CD4-positive, CD25-positive, alpha-beta regulatory T cell (primary cell): ENCODE measurements around the gene SLC12A4. TPM values are rescaled to one million over a fixed set of nuclear protein-coding genes. Genes with fewer than 3 reads are reported as not detected.
A peak's percentile ranks its signal among the peaks of the same experiment; 100 is the strongest.
"Not testable (repeated sequence)": the region's sequence is repeated elsewhere in the genome, so short reads cannot be mapped to it uniquely, and the experiment has no call there.

Experiments
- ATAC-seq, 2 donors: fragments of 150-1000 bp; cut with Tn5 transposase; one replicate each; pipeline ENCODE4 v1.10.0; 2021; ENCODE audit warnings: low read depth in 2 of 2, moderate number of reproducible peaks in 2 of 2, moderate library complexity in 1 of 2
- DNase-seq, 3 donors: peaks; one replicate each; pipeline versions ENCODE4 v3.0.0 to v3.0.0-alpha.2; 2012 to 2022; ENCODE audit warnings: mixed read lengths in 1 of 3
- H3K27ac ChIP-seq: one replicate; pipeline ENCODE4 v1.7.0; 2013; ENCODE audit warnings: mild to moderate bottlenecking, low read length; ENCODE audit not compliant: insufficient read depth, poor library complexity, severe bottlenecking
- H3K27me3 ChIP-seq: one replicate; pipeline ENCODE4 v1.7.0; 2013; ENCODE audit warnings: low read length; ENCODE audit not compliant: control insufficient read depth, insufficient read depth
- H3K36me3 ChIP-seq: one replicate; pipeline ENCODE4 v1.7.0; 2013; ENCODE audit warnings: mild to moderate bottlenecking, low read length, moderate library complexity; ENCODE audit not compliant: control insufficient read depth, insufficient read depth
- H3K4me1 ChIP-seq: 2 replicates; pipeline ENCODE4 v1.7.0; 2013; ENCODE audit warnings: mild to moderate bottlenecking, low read length; ENCODE audit not compliant: insufficient read depth, control insufficient read depth, poor library complexity, severe bottlenecking
- H3K4me3 ChIP-seq: one replicate; pipeline ENCODE4 v1.7.0; 2013; ENCODE audit warnings: low read depth, mild to moderate bottlenecking, low read length, moderate library complexity
- H3K9me3 ChIP-seq, 2 experiments: 1 replicate in 1 of 2; 2 replicates in 1 of 2; pipeline ENCODE4 v1.7.0; 2013; ENCODE audit warnings: low read length in 2 of 2, mild to moderate bottlenecking in 1 of 2, moderate library complexity in 1 of 2; ENCODE audit not compliant: control insufficient read depth in 2 of 2
- H3K27ac Mint-ChIP-seq, 3 donors: one replicate each; pipeline ENCODE4 v1.8.0; 2020 to 2022; ENCODE audit warnings: mild to moderate bottlenecking in 3 of 3, mixed read lengths in 3 of 3, moderate library complexity in 2 of 3
- H3K27me3 Mint-ChIP-seq: one replicate; pipeline ENCODE4 v1.8.0; 2022; ENCODE audit warnings: mild to moderate bottlenecking, mixed read lengths
- H3K36me3 Mint-ChIP-seq: one replicate; pipeline ENCODE4 v1.8.0; 2020; ENCODE audit warnings: mixed read lengths
- H3K4me1 Mint-ChIP-seq, 4 donors: one replicate each; pipeline ENCODE4 v1.8.0; 2020 to 2022; ENCODE audit warnings: mixed read lengths in 4 of 4, mild to moderate bottlenecking in 1 of 4
- H3K4me3 Mint-ChIP-seq, 4 donors: one replicate each; pipeline ENCODE4 v1.8.0; 2020 to 2022; ENCODE audit warnings: mild to moderate bottlenecking in 4 of 4, mixed read lengths in 4 of 4, moderate library complexity in 3 of 4
- H3K9me3 Mint-ChIP-seq, 7 donors: one replicate each; pipeline ENCODE4 v1.8.0; 2020 to 2022; ENCODE audit warnings: mixed read lengths in 7 of 7, mild to moderate bottlenecking in 3 of 7, moderate library complexity in 2 of 7
- polyA plus RNA-seq, 4 donors: library from polyadenylated mRNA; unstranded; fragments of 300-500 nt; fragmentation: Illumina TruSeq; gene quantifications; one replicate each; pipeline ENCODE4 v1.2.3, GENCODE V29; 2021
- total RNA-seq: library from RNA; stranded (reverse); gene quantifications from one replicate; pipeline ENCODE4 v1.2.3, GENCODE V29; 2022

The SLC12A4 gene
- total and polyA plus RNA-seq, 5 donors from 2014 or later: 5.0 to 30.4 (median 6.4) TPM

DNA sequence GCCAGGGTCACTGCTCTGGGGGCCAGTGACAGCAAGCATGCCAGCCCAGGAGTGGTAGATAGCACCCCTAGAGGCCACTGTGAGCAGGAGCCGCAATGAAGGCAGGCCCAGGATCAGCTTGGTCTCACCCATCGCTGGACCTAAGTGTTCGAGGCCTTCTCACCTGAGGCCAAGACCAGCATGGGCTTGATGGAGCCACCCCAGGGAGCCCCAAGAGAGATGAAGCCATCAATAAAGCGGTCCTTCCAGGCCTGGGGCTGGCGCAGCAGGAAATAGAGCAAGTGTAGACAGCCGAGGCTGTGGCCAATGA lies 26.3 kb downstream of the SLC12A4 start:
- Histone ChIP-seq H3K36me3 (peaks cover 6% of the 10 kb centered on the region), H3K27me3 (no peaks in the 10 kb centered on the region), H3K4me1 (peaks cover 22% of the 10 kb centered on the region), H3K9me3 (no peaks in the 10 kb centered on the region), H3K4me3 (no peak overlapping the region), H3K27ac (no peak overlapping the region)
- Mint-ChIP-seq H3K9me3 (no peaks in the 10 kb centered on the region), H3K27ac (peak overlapping the region in 1 of 3 donors; percentile 90), H3K4me3 (peak overlapping the region in 1 of 4 donors; percentile 38), H3K4me1 (peaks cover 0 to 35% (median 12%) of the 10 kb centered on the region in 4 donors), H3K36me3 (peaks cover 3% of the 10 kb centered on the region), H3K27me3 (no peaks in the 10 kb centered on the region)
- ATAC-seq (peak; percentile 36 to 43), DNase-seq (peak in 2 of 3 donors; percentile 26 to 50)

DNA sequence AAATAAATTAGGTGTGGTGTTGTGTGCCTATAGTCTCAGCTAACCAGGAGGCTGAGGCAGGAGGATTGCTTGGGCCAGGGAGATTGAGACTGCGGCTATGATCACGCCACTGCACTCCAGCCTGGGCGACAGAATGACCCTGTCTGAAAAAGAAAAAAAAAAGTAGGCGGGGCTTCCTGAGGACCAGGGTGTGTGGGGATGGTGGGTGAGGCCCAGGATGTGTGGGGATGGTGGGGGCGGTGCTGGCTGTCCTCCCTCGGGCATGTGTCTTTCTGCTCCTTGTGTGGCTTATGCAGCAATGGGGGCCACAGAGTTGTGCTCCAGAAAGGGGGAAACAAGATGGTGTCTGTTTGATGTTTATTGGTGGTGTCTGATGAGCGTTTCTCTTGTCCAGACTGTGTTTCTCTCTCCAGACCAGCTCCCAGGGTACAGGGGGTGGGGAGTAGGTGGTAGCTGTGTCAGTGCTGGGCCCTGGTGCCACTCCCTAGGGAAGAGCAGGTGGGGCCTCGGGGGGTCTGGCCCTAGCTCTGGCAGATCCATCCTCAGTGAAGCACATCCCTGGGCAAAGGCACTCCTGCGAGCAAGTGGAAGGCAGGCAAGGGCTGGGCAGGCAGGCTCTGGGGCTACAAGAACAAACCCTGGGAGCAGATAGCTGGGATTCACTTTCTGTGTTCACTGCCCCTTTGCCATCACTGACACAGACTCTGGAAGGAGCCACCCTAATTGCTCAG lies 26.8 kb downstream of the SLC12A4 start:
- H3K27me3 Mint-ChIP-seq: no peaks in the 10 kb centered on the region
- H3K4me1 Mint-ChIP-seq: peaks cover 0 to 40% (median 16%) of the 10 kb centered on the region in 4 donors
- Histone ChIP-seq H3K4me3 (no peak overlapping the region), H3K9me3 (no peaks in the 10 kb centered on the region), H3K36me3 (peaks cover 6% of the 10 kb centered on the region), H3K27me3 (no peaks in the 10 kb centered on the region), H3K27ac (no peak overlapping the region), H3K4me1 (peaks cover 27% of the 10 kb centered on the region)
- H3K36me3 Mint-ChIP-seq: peaks cover 3% of the 10 kb centered on the region
- peak overlapping the region in 2 of 3 donors; percentile 9 to 90 for H3K27ac Mint-ChIP-seq
- H3K9me3 Mint-ChIP-seq: no peaks in the 10 kb centered on the region
- no peak for ATAC-seq
- peak overlapping the region in 1 of 4 donors; percentile 38 for H3K4me3 Mint-ChIP-seq
- no peak for DNase-seq

DNA sequence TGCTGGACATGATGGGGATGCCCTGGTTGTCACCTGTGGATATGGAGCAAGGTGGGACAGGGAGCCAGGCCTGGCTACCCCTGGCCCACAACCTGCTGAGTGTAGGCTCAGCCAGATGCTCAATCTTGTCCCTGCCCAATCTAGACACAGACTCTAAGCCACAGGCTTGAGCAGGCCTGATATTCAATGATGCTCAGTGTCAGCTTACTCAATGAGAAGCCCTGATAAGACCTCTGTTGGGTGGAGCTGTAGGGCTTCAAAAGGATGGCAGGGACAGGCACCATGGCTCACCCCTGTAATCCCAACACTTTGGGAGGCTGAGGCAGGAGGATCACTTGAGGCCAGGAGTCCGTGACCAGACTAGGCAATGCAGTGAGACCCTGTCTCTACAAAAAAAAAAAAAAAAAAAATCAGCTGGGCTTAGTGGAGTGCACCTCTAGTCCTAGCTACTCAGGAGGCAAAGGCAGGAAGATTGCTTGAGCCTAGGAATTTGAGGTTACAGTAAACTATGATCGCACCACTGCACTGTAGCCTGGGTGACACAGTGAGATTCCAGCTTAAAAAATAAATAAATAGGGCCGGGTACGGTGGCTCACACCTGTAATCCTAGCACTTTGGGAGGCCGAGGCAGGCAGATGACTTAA lies 27.9 kb downstream of the SLC12A4 start:
- Histone ChIP-seq H3K27me3 (no peaks in the 10 kb centered on the region), H3K36me3 (peaks cover under 1% of the 10 kb centered on the region), H3K27ac (peak overlapping the region; percentile 66), H3K9me3 (no peaks in the 10 kb centered on the region), H3K4me1 (peaks cover 27% of the 10 kb centered on the region), H3K4me3 (no peak overlapping the region)
- Mint-ChIP-seq H3K27ac (peak overlapping the region; percentile 69 to 95 (median 93)), H3K27me3 (no peaks in the 10 kb centered on the region), H3K36me3 (peaks cover 6% of the 10 kb centered on the region), H3K4me3 (peak overlapping the region; percentile 36 to 80 (median 54)), H3K4me1 (peaks cover 0 to 42% (median 18%) of the 10 kb centered on the region in 4 donors), H3K9me3 (no peaks in the 10 kb centered on the region)
- ATAC-seq (no peak), DNase-seq (no peak)

DNA sequence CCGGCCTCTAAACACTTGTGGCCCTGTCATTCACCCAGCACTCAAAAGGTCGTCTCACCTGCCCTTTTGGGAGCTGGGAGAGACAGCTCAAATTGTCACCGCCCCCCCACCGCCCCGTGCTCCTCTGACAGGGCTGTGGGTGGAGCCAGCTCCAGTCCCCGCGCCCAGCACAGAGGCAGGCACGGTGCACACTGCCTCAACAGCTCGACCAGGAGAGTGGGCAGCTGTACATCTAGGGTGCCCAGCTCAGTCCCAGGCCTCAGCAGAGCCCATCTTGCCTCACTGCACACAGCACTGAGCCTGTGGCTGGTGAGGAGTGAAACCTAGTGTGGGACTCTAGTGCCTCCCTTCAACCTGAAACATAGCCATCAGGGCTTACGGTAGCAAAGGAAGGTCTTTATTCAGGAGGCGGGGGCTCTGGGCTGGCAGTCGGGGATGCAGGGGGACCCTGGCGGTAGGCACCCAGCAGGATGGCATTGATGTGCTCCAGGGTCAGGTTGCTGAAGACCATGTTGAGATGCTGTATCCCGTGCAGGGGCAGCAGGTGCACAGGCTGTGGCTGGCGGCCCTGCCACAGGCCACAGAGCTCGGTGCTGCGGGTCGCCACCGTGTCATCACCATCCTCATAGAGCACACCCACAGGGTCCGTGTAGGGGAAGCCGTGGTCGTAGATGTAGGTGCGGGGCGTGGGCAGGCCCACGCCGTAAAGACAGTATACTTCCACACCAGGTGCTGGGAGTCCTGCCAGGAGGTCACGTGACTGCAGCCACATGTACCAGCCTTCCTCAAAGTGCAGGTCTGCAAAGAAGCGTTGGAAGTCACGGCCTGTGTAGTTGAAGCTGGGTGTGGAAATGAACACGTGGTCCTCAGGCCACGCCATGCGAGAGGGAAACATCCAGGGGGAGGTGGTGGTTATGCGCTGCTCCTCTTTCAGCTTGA lies 28.7 kb downstream of the SLC12A4 start:
- DNase-seq: peak; percentile 19 to 53 (median 35)
- Histone ChIP-seq H3K27me3 (no peaks in the 10 kb centered on the region), H3K36me3 (peaks cover 7% of the 10 kb centered on the region), H3K9me3 (no peaks in the 10 kb centered on the region), H3K4me3 (no peak overlapping the region), H3K27ac (peak overlapping the region; percentile 66), H3K4me1 (peaks cover 34% of the 10 kb centered on the region)
- Mint-ChIP-seq H3K4me1 (peaks cover 0 to 50% (median 25%) of the 10 kb centered on the region in 4 donors), H3K36me3 (peaks cover 10% of the 10 kb centered on the region), H3K9me3 (no peaks in the 10 kb centered on the region), H3K27me3 (no peaks in the 10 kb centered on the region), H3K27ac (peak overlapping the region; percentile 69 to 95 (median 93)), H3K4me3 (peak overlapping the region; percentile 50 to 80 (median 62))
- ATAC-seq: no peak

DNA sequence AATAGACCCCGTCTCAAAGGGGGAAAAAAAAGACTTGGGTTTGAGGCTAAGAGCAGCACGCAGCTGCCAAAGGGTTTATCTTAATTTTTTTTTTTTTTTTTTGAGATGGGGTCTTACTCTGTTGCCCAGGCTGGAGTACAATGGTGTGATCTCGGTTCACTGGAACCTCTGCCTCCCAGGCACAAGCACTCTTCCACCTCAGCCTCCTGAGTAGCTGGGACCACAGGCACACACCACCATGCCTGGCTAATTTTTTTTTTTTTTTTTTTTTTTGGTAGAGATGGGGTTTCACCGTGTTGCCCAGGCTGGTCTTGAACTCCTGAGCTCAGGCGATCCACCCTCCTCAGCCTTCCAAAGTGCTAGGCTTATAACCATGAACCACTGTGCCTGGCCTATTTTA lies 30.7 kb downstream of the SLC12A4 start:
- DNase-seq, H3K9me3 ChIP-seq, ATAC-seq, H3K27me3 Mint-ChIP-seq, H3K9me3 Mint-ChIP-seq, H3K4me3 ChIP-seq, H3K27me3 ChIP-seq: not testable (repeated sequence)
- peaks cover 0 to 61% (median 31%) of the 10 kb centered on the region in 4 donors for H3K4me1 Mint-ChIP-seq
- Histone ChIP-seq H3K4me1 (peaks cover 37% of the 10 kb centered on the region), H3K27ac (peak overlapping the region; percentile 88), H3K36me3 (peaks cover 20% of the 10 kb centered on the region)
- H3K27ac Mint-ChIP-seq: peak overlapping the region; percentile 99
- peak overlapping the region in 3 of 4 donors; percentile 21 to 100 (median 46) for H3K4me3 Mint-ChIP-seq
- peaks cover 10% of the 10 kb centered on the region for H3K36me3 Mint-ChIP-seq

DNA sequence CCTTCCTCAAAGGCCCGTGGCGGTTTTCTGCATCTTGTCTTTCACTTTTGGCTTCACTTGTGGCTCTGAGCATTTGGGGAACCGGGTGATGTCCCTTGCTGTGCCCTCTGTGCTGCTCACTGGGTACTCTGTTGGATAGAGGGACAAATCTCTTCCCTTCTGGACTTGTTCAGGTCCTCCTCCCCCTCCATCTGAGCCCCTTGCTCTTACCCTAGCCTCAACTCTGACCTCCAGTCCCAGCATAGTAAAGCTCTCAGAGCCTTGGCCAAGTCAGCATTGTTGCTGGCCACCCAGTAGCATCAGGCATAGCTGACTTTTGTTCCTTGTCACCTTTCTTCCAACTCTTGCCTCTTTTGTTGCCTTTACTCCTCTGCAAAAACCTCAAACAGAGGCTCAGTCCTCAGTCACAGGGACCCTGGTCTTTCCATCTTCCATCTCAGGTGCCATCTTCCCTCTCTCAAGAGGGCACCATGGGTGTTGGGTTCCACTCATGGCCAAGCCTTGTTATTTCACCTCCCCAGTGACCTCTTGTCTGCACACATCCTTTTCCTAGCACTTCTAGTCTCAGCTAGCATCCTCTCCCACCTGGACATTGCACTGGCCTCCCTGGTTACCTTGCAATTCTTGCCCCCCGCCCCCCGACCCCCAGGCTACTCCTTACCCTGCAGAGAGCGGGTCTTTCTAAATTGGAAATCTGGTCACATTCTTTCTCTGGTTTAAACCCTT lies 31.4 kb downstream of the SLC12A4 start:
- H3K9me3 ChIP-seq: no peaks in the 10 kb centered on the region
- ATAC-seq: peak in 1 of 2 donors; percentile 57
- Mint-ChIP-seq H3K27me3 (no peaks in the 10 kb centered on the region), H3K4me1 (peaks cover 0 to 61% (median 29%) of the 10 kb centered on the region in 4 donors), H3K9me3 (no peaks in the 10 kb centered on the region), H3K36me3 (peaks cover 7% of the 10 kb centered on the region), H3K27ac (peak overlapping the region; percentile 99), H3K4me3 (peak overlapping the region; percentile 98 to 100 (median 100))
- peak overlapping the region; percentile 88 for H3K27ac ChIP-seq
- H3K4me3 ChIP-seq: peak overlapping the region; percentile 69
- H3K36me3 ChIP-seq: peaks cover 26% of the 10 kb centered on the region
- H3K27me3 ChIP-seq: no peaks in the 10 kb centered on the region
- DNase-seq: peak; percentile 67 to 95 (median 85)
- peaks cover 37% of the 10 kb centered on the region for H3K4me1 ChIP-seq
